WTC11 (cell line): ENCODE results near the gene U2SURP. TPM values are rescaled to one million over a fixed set of nuclear protein-coding genes. Genes with fewer than 3 reads are reported as not detected.

Source experiments
- ATAC-seq: fragments of 200-7000 bp; cut with Tn5 transposase; 2 replicates; pipeline ENCODE4 v1.10.0; 2021; ENCODE audit warnings: mild to moderate bottlenecking, moderate library complexity
- CTCF ChIA-PET: fragments of 300-600 bp; sonication (Branson Sonifier 250); formaldehyde crosslinking; loops from one replicate; lab custom pipeline; 2021; ENCODE audit warnings: antibody characterized with exemption; lab: Charles Lee
- POLR2A ChIA-PET: fragments of 350-600 bp; sonication (Branson Sonifier 250); formaldehyde crosslinking; loops from one replicate; lab custom pipeline; 2021; ENCODE audit warnings: antibody characterized with exemption; lab: Charles Lee
- DNase-seq: peaks from one replicate; pipeline ENCODE4 v3.0.0; 2021; ENCODE audit warnings: low spot score
- H3K27ac Mint-ChIP-seq: 2 replicates; pipeline ENCODE4 v1.8.0; 2021; ENCODE audit warnings: mixed read lengths
- H3K27me3 Mint-ChIP-seq: 2 replicates; pipeline ENCODE4 v1.8.0; 2021; ENCODE audit warnings: low read depth, mild to moderate bottlenecking, moderate library complexity, mixed read lengths
- H3K36me3 Mint-ChIP-seq: 2 replicates; pipeline ENCODE4 v1.8.0; 2021; ENCODE audit warnings: mixed read lengths
- H3K4me1 Mint-ChIP-seq: 2 replicates; pipeline ENCODE4 v1.8.0; 2022; ENCODE audit warnings: mixed read lengths
- H3K4me3 Mint-ChIP-seq: 2 replicates; pipeline ENCODE4 v1.8.0; 2021; ENCODE audit warnings: mild to moderate bottlenecking, moderate library complexity, mixed read lengths
- H3K9me3 Mint-ChIP-seq: 2 replicates; pipeline ENCODE4 v1.8.0; 2021; ENCODE audit warnings: mixed read lengths
- AFF4 ChIP-seq: sonication (generic); formaldehyde crosslinking; IDR thresholded peaks from 2 replicates; pipeline ENCODE4 v1.8.1; 2023; ENCODE audit warnings: mild to moderate bottlenecking, missing genetic modification reagents, borderline replicate concordance
- MAX ChIP-seq: sonication (generic); formaldehyde crosslinking; IDR thresholded peaks from 2 replicates; pipeline ENCODE4 v1.8.0; 2022; ENCODE audit warnings: mild to moderate bottlenecking, missing genetic modification reagents
- MXD4 ChIP-seq: fragments of 250-450 bp; sonication (Bioruptor Pico); IDR thresholded peaks from 2 replicates; pipeline ENCODE4 v1.8.0; 2021; ENCODE audit warnings: mild to moderate bottlenecking, moderate library complexity, borderline replicate concordance
- MYBL2 ChIP-seq: sonication (generic); formaldehyde crosslinking; IDR thresholded peaks from 2 replicates; pipeline ENCODE4 v1.8.1; 2023; ENCODE audit warnings: mild to moderate bottlenecking, moderate library complexity, missing genetic modification reagents
- TEAD4 ChIP-seq: sonication (generic); formaldehyde crosslinking; IDR thresholded peaks from 2 replicates; pipeline ENCODE4 v1.8.0; 2022; ENCODE audit warnings: mild to moderate bottlenecking, missing genetic modification reagents
- ZNF121 ChIP-seq: sonication (generic); formaldehyde crosslinking; IDR thresholded peaks from 2 replicates; pipeline ENCODE4 v1.8.0; 2023; ENCODE audit warnings: missing genetic modification reagents
- total RNA-seq: library from RNA; stranded (reverse); gene quantifications from 3 replicates; pipeline ENCODE4 v1.2.3, GENCODE V29; 2021
- TF ChIP-seq, protein P1 (sequence below): sonication (generic); formaldehyde crosslinking; IDR thresholded peaks from 2 replicates; pipeline ENCODE4 v1.8.1; 2023; ENCODE audit warnings: mild to moderate bottlenecking, missing genetic modification reagents
- TF ChIP-seq, protein P2 (sequence below): sonication (generic); formaldehyde crosslinking; IDR thresholded peaks from 2 replicates; pipeline ENCODE4 v1.8.0; 2022; ENCODE audit warnings: mild to moderate bottlenecking, missing genetic modification reagents
- TF ChIP-seq, protein P3 (sequence below): sonication (generic); formaldehyde crosslinking; IDR thresholded peaks from 2 replicates; pipeline ENCODE4 v1.8.1; 2022; ENCODE audit warnings: mild to moderate bottlenecking, missing genetic modification reagents, moderate library complexity, borderline replicate concordance
- TF ChIP-seq, protein P4 (sequence below): sonication (generic); formaldehyde crosslinking; IDR thresholded peaks from 2 replicates; pipeline ENCODE4 v1.8.1; 2022; ENCODE audit warnings: missing genetic modification reagents, borderline replicate concordance

Gene U2SURP
- total RNA-seq, 1 experiment from 2014 or later: 133 TPM

DNA sequence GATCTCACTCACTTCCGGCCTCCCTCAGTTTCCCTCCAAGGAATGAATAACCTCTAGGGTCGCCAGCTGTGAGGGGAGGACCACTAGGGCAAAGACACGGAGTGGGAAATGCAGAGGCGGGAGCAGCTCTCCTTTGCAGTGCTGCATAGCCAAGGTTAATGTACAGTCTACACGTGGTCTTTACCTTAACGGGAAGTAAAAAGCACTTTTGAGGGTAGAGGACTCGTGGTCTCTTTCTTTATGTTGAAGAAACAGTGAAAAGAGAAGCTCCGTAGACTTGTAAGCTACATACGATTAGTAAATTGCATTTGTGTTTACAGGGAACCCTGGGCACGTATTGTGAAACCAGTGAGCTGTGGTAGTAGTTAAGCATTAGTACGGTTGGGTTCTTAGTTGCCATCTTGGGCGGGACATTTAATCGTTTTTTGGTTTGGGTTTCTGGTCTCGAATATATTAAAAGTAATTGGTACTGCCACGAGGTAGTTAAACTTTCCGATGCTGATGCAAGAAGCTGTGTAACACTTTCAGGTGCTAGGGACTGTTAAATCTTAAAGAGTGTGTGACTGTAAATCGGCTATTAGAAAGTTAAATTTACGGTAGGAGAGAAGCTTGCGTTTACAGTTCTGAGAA, 828 bp downstream of the U2SURP start:
- CTCF ChIA-PET: interaction anchor here (0.5 to 3.1 kb wide), 6 partner anchors 14 to 649 kb away, joined by 3 to 12 read pairs (median 4); no protein-coding TSS in a partner anchor
- POLR2A ChIA-PET: interaction anchor here (0.7 to 2.9 kb wide), 8 partner anchors 19 to 970 kb away, joined by 3 to 9 read pairs (median 4); partner anchors contain the start of genes ATR, CHST2 and DIPK2A
- peak; percentile 12 for ATAC-seq
- no peak for DNase-seq
- Mint-ChIP-seq H3K36me3 (no peaks in the 10 kb centered on the region), H3K27me3 (no peaks in the 10 kb centered on the region), H3K9me3 (no peaks in the 10 kb centered on the region), H3K27ac (peak overlapping the region; percentile 98), H3K4me3 (peak overlapping the region; percentile 96), H3K4me1 (peaks cover 32% of the 10 kb centered on the region)
- TF ChIP-seq MYBL2 (CRISPR knock-in tag): no peak
- no peak for TF ChIP-seq MXD4
- peak; percentile 22; the same call in 1 of the 2 replicates for TF ChIP-seq MAX (CRISPR knock-in tag)
- no peak for TF ChIP-seq AFF4 (CRISPR knock-in tag)
- TF ChIP-seq, protein P1, sequence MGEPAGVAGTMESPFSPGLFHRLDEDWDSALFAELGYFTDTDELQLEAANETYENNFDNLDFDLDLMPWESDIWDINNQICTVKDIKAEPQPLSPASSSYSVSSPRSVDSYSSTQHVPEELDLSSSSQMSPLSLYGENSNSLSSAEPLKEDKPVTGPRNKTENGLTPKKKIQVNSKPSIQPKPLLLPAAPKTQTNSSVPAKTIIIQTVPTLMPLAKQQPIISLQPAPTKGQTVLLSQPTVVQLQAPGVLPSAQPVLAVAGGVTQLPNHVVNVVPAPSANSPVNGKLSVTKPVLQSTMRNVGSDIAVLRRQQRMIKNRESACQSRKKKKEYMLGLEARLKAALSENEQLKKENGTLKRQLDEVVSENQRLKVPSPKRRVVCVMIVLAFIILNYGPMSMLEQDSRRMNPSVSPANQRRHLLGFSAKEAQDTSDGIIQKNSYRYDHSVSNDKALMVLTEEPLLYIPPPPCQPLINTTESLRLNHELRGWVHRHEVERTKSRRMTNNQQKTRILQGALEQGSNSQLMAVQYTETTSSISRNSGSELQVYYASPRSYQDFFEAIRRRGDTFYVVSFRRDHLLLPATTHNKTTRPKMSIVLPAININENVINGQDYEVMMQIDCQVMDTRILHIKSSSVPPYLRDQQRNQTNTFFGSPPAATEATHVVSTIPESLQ (CRISPR knock-in tag): no peak
- TF ChIP-seq, protein P2, sequence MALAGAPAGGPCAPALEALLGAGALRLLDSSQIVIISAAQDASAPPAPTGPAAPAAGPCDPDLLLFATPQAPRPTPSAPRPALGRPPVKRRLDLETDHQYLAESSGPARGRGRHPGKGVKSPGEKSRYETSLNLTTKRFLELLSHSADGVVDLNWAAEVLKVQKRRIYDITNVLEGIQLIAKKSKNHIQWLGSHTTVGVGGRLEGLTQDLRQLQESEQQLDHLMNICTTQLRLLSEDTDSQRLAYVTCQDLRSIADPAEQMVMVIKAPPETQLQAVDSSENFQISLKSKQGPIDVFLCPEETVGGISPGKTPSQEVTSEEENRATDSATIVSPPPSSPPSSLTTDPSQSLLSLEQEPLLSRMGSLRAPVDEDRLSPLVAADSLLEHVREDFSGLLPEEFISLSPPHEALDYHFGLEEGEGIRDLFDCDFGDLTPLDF (CRISPR knock-in tag): no peak
- TF ChIP-seq, protein P3, sequence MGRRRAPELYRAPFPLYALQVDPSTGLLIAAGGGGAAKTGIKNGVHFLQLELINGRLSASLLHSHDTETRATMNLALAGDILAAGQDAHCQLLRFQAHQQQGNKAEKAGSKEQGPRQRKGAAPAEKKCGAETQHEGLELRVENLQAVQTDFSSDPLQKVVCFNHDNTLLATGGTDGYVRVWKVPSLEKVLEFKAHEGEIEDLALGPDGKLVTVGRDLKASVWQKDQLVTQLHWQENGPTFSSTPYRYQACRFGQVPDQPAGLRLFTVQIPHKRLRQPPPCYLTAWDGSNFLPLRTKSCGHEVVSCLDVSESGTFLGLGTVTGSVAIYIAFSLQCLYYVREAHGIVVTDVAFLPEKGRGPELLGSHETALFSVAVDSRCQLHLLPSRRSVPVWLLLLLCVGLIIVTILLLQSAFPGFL: no peak

- Mint-ChIP-seq H3K9me3 (no peaks in the 10 kb centered on the region), H3K4me3 (peak overlapping the region; percentile 96), H3K4me1 (peaks cover 35% of the 10 kb centered on the region), H3K27me3 (no peaks in the 10 kb centered on the region), H3K27ac (peak overlapping the region; percentile 98), H3K36me3 (no peaks in the 10 kb centered on the region)
- CTCF ChIA-PET: interaction anchor here (0.8 to 0.9 kb wide), 2 partner anchors 21 to 37 kb away, joined by 3 read pairs; no protein-coding TSS in a partner anchor
- TF ChIP-seq TEAD4 (CRISPR knock-in tag) (no peak), ZNF121 (CRISPR knock-in tag) (no peak)
- TF ChIP-seq, protein P4, sequence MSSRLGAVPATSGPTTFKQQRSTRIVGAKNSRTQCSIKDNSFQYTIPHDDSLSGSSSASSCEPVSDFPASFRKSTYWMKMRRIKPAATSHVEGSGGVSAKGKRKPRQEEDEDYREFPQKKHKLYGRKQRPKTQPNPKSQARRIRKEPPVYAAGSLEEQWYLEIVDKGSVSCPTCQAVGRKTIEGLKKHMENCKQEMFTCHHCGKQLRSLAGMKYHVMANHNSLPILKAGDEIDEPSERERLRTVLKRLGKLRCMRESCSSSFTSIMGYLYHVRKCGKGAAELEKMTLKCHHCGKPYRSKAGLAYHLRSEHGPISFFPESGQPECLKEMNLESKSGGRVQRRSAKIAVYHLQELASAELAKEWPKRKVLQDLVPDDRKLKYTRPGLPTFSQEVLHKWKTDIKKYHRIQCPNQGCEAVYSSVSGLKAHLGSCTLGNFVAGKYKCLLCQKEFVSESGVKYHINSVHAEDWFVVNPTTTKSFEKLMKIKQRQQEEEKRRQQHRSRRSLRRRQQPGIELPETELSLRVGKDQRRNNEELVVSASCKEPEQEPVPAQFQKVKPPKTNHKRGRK (CRISPR knock-in tag): no peak
- POLR2A ChIA-PET: interaction anchor here (2.9 kb wide), 1 partner anchor 21 kb away, joined by 9 read pairs; no protein-coding TSS in a partner anchor
- ATAC-seq: no peak
- no peak for DNase-seq
Observed at GRCh38 chr3:143002727-143003126, 1.4 kb downstream of the U2SURP start.
